Measurements from ENCODE around the gene RAD51B.
A peak's percentile ranks its signal among the peaks of the same experiment; 100 is the strongest.

- TF ChIP-seq POLR2A (IDR thresholded peaks at IDR 0.05) (no peak), CTCF (IDR thresholded peaks at IDR 0.05) (peak in 2 of 5 experiments; percentile 9 to 24)
Measured at GRCh38 chr14:68655911-68656316, 836.3 kb downstream of the RAD51B start.

Data from tibial nerve (tissue), 3 donors.